HepG2 (cell line): ENCODE results near the gene USP36. TPM values are rescaled to one million over a fixed set of nuclear protein-coding genes. Genes with fewer than 3 reads are reported as not detected.

Source experiments
- ARHGAP35 ChIP-seq: sonication (generic); formaldehyde crosslinking; IDR thresholded peaks from 2 replicates; pipeline ENCODE4 v1.9.0; 2022; ENCODE audit warnings: mild to moderate bottlenecking, inconsistent platforms, moderate library complexity, missing genetic modification reagents, borderline replicate concordance
- ASH2L ChIP-seq: fragments of 300-600, 200-600 bp; sonication (generic); IDR thresholded peaks from 2 replicates; pipeline ENCODE4 v1.7.0; 2017; ENCODE audit warnings: low read depth, mild to moderate bottlenecking, moderate library complexity, mixed read lengths, low read length; ENCODE audit not compliant: insufficient read length
- CTCF ChIP-seq: sonication (generic); formaldehyde crosslinking; IDR thresholded peaks from 2 replicates; pipeline ENCODE4 v1.5.0; 2020; ENCODE audit warnings: mild to moderate bottlenecking, missing genetic modification reagents, moderate library complexity
- ESRRA ChIP-seq: sonication (generic); formaldehyde crosslinking; IDR thresholded peaks from 2 replicates; pipeline ENCODE4 v1.5.1; 2020; ENCODE audit warnings: mild to moderate bottlenecking, low read depth, missing genetic modification reagents
- EZH2 ChIP-seq: conservative IDR thresholded peaks from 2 replicates; pipeline ENCODE4 v1.6.1; 2012; ENCODE audit warnings: mild to moderate bottlenecking, low read depth, low read length, moderate library complexity
- ISL2 ChIP-seq: sonication (generic); formaldehyde crosslinking; IDR thresholded peaks from 2 replicates; pipeline ENCODE4 v1.5.0; 2020; ENCODE audit warnings: missing genetic modification reagents
- MED1 ChIP-seq: sonication (generic); formaldehyde crosslinking; IDR thresholded peaks from 2 replicates; pipeline ENCODE4 v1.4.0; 2020; ENCODE audit warnings: missing genetic modification reagents
- MIER2 ChIP-seq: IDR thresholded peaks from 2 replicates; pipeline ENCODE4 v1.6.1; 2016; ENCODE audit warnings: missing biosample characterization, missing genetic modification reagents
- MIER3 ChIP-seq: IDR thresholded peaks from 2 replicates; pipeline ENCODE4 v1.6.1; 2016; ENCODE audit warnings: missing compliant biosample characterization, borderline replicate concordance
- NFE2L1 ChIP-seq: sonication (generic); formaldehyde crosslinking; IDR thresholded peaks from 2 replicates; pipeline ENCODE4 v1.4.0; 2020; ENCODE audit warnings: missing genetic modification reagents, mild to moderate bottlenecking, borderline replicate concordance
- REPIN1 ChIP-seq: sonication (generic); formaldehyde crosslinking; IDR thresholded peaks from 2 replicates; pipeline ENCODE4 v1.8.0; 2022; ENCODE audit warnings: missing genetic modification reagents, low read depth, mild to moderate bottlenecking, borderline replicate concordance
- YY1 ChIP-seq: IDR thresholded peaks from 2 replicates; pipeline ENCODE4 v1.6.1; 2011; ENCODE audit warnings: low read length, low read depth, moderate library complexity, mild to moderate bottlenecking; ENCODE audit not compliant: insufficient read depth, insufficient replicate concordance
- ZC3H13 ChIP-seq: sonication (generic); formaldehyde crosslinking; IDR thresholded peaks from 2 replicates; pipeline ENCODE4 v1.8.1; 2023; ENCODE audit warnings: mild to moderate bottlenecking, missing genetic modification reagents, moderate library complexity
- ZEB1 ChIP-seq: IDR thresholded peaks from 2 replicates; pipeline ENCODE4 v1.6.1; 2012; ENCODE audit warnings: mild to moderate bottlenecking, low read depth, inconsistent platforms; ENCODE audit not compliant: insufficient replicate concordance
- ZNF10 ChIP-seq: sonication (generic); formaldehyde crosslinking; IDR thresholded peaks from 2 replicates; pipeline ENCODE4 v1.4.0; 2020; ENCODE audit warnings: mild to moderate bottlenecking, low read depth, missing genetic modification reagents, borderline replicate concordance
- ZNF18 ChIP-seq: sonication (generic); formaldehyde crosslinking; IDR thresholded peaks from 2 replicates; pipeline ENCODE4 v1.8.0; 2022; ENCODE audit warnings: mild to moderate bottlenecking, missing genetic modification reagents; ENCODE audit not compliant: insufficient replicate concordance
- ZNF382 ChIP-seq: sonication (generic); formaldehyde crosslinking; IDR thresholded peaks from 2 replicates; pipeline ENCODE4 v1.5.0; 2020; ENCODE audit warnings: missing genetic modification reagents, mild to moderate bottlenecking, borderline replicate concordance
- ZNF781 ChIP-seq: sonication (generic); formaldehyde crosslinking; IDR thresholded peaks from 2 replicates; pipeline ENCODE4 v1.5.1; 2020; ENCODE audit warnings: borderline replicate concordance, mild to moderate bottlenecking, missing genetic modification reagents; ENCODE audit errors: not compliant biosample characterization
- ZSCAN21 ChIP-seq: sonication (generic); formaldehyde crosslinking; IDR thresholded peaks from 2 replicates; pipeline ENCODE4 v1.8.0; 2022; ENCODE audit warnings: mild to moderate bottlenecking, missing genetic modification reagents, moderate library complexity, borderline replicate concordance
- polyA plus RNA-seq, 8 experiments: library from polyadenylated mRNA; depleted of rRNA in 3 of 8; stranded (reverse) in 7 of 8; unstranded in 1 of 8; fragments of >200 nt; fragmentation: Illumina TruSeq in 4 of 8; extraction: Trizol in 4 of 8; gene quantifications; 2 replicates each; pipeline versions ENCODE4 v1.2.1 to v1.2.3, GENCODE V29; 2011 to 2016; ENCODE audit warnings: low read depth in 4 of 8, missing spikeins in 1 of 8, mixed read lengths in 1 of 8; ENCODE audit not compliant: insufficient read depth in 1 of 8
- total RNA-seq, 5 experiments: library from RNA; depleted of rRNA; stranded (reverse); fragments of >200 nt; fragmentation: Illumina TruSeq; extraction: Trizol; gene quantifications; 2 replicates each; pipeline ENCODE4 v1.2.3, GENCODE V29; 2016; ENCODE audit warnings: low read depth in 1 of 5
- TF ChIP-seq, protein P1 (sequence below): sonication (generic); formaldehyde crosslinking; IDR thresholded peaks from 2 replicates; pipeline ENCODE4 v1.4.0; 2020; ENCODE audit warnings: missing genetic modification reagents, borderline replicate concordance
- TF ChIP-seq, protein P2 (sequence below): sonication (generic); formaldehyde crosslinking; IDR thresholded peaks from 2 replicates; pipeline ENCODE4 v1.4.0; 2020; ENCODE audit warnings: missing genetic modification reagents

USP36 gene
- total and polyA plus RNA-seq, 2 of the 13 experiments (the other 11 are each of a cell fraction or from before 2014, with no cell fraction given), result 29.6 to 45.9 TPM

GRCh38 chr17:78751447-78752161 is 89.0 kb downstream of the USP36 start (continued):
- TF ChIP-seq, protein P1, sequence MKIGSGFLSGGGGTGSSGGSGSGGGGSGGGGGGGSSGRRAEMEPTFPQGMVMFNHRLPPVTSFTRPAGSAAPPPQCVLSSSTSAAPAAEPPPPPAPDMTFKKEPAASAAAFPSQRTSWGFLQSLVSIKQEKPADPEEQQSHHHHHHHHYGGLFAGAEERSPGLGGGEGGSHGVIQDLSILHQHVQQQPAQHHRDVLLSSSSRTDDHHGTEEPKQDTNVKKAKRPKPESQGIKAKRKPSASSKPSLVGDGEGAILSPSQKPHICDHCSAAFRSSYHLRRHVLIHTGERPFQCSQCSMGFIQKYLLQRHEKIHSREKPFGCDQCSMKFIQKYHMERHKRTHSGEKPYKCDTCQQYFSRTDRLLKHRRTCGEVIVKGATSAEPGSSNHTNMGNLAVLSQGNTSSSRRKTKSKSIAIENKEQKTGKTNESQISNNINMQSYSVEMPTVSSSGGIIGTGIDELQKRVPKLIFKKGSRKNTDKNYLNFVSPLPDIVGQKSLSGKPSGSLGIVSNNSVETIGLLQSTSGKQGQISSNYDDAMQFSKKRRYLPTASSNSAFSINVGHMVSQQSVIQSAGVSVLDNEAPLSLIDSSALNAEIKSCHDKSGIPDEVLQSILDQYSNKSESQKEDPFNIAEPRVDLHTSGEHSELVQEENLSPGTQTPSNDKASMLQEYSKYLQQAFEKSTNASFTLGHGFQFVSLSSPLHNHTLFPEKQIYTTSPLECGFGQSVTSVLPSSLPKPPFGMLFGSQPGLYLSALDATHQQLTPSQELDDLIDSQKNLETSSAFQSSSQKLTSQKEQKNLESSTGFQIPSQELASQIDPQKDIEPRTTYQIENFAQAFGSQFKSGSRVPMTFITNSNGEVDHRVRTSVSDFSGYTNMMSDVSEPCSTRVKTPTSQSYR, result no peak
- TF ChIP-seq MIER3 (no peak; the same call in 1 of the 2 replicates), MIER2 (no peak), ZEB1 (peak; percentile 27), ARHGAP35 (no peak), CTCF (CRISPR knock-in tag) (no peak), ZSCAN21 (CRISPR knock-in tag) (no peak), YY1 (no peak), REPIN1 (CRISPR knock-in tag) (no peak), ZC3H13 (CRISPR knock-in tag) (no peak), ZNF10 (CRISPR knock-in tag) (no peak), EZH2 (no peak), ZNF781 (no peak), ASH2L (peak; percentile 95), MED1 (CRISPR knock-in tag) (peak; percentile 57), ISL2 (peak; percentile 36; the same call in 1 of the 2 replicates), ESRRA (CRISPR knock-in tag) (0 out of 2 replicates have a peak, but pooled peaks have one; percentile 24), ZNF18 (CRISPR knock-in tag) (peak; percentile 74), NFE2L1 (no peak), ZNF382 (CRISPR knock-in tag) (no peak)
- TF ChIP-seq, protein P2, sequence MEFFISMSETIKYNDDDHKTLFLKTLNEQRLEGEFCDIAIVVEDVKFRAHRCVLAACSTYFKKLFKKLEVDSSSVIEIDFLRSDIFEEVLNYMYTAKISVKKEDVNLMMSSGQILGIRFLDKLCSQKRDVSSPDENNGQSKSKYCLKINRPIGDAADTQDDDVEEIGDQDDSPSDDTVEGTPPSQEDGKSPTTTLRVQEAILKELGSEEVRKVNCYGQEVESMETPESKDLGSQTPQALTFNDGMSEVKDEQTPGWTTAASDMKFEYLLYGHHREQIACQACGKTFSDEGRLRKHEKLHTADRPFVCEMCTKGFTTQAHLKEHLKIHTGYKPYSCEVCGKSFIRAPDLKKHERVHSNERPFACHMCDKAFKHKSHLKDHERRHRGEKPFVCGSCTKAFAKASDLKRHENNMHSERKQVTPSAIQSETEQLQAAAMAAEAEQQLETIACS (CRISPR knock-in tag), result no peak
